HG02759 (cell line): ENCODE results near the gene FBXL7.

Source experiments
- ATAC-seq: cut with Tn5 transposase; IDR thresholded peaks from one replicate; pipeline ENCODE4 v1.9.1; 2021; ENCODE audit warnings: mild to moderate bottlenecking, moderate library complexity; ENCODE audit not compliant: unreplicated experiment

FBXL7 gene

DNA sequence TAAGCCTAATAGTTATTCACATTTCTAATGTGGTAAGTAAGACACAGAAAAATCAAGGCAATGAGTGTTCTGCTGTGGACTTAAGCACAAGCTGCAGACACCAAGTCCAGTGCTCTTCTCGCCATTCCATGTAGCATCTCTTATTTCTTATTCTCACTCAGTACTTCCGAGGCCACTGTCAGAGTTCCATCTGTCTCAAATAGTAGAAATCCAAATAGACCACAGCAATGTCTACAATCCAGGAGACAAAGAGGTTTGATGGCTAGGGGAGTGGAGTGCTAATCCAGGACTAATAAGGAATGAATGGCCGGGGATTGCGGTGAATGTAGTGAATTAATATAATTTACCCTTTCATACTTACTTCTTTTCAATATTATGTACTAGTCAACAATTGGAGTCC, 147.3 kb downstream of the FBXL7 start:
- ATAC-seq: no peak

DNA sequence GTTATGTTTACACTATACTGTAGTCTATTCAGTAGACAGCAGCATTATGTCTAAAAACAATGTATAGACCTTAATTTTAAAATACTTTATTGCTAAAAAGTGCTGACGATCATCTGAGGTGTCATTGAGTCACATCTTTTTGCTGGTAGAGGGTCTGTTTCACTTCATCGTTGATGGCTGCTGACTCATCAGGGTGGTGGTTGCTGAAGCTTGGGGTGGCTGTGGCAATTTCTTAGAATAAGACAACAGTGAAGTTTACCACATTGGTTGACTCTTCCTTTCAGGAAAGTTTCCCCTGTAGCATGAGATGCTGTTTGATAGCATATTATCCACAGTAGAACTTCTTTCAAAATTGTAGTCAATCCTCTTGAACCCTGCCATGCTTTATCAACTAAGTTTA, 150.3 kb downstream of the FBXL7 start:
- ATAC-seq: no peak

DNA sequence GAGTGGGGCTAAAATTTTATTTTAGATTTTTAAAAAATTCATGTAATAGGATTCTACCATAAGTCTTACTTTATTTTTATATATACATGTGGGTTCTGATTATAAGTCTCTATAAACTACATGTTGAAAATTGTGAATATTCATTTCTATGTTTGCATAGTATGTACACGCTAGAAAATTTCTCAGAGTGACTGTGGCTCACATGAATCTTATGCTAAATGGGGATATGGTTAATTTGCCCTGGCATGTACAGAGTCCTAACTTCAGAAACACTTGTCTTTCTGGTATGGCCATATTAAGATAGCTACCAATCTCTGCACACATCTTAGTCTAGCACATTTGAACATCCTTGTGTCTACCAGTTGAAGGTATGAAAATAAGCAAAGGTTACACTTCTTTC, 154.8 kb downstream of the FBXL7 start:
- no peak for ATAC-seq

DNA sequence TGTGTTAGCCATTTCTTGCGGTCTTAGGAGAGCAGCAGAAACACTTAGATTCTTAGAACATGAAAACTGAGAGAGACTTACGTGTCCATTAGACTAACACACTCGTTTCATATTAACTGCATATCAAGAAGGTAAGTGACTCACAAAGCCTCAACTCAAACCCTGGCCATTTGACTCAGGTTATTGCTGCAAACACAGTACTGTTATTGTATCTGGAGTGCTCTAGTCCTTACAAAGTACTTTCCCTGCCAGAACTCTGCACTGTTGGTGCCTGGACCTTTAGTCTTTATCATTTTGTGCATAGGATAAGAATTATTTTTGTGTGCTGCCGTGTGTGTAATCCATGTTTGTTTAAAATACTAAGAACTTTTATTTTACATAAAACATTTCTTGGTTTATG, 155.7 kb downstream of the FBXL7 start:
- no peak for ATAC-seq

DNA sequence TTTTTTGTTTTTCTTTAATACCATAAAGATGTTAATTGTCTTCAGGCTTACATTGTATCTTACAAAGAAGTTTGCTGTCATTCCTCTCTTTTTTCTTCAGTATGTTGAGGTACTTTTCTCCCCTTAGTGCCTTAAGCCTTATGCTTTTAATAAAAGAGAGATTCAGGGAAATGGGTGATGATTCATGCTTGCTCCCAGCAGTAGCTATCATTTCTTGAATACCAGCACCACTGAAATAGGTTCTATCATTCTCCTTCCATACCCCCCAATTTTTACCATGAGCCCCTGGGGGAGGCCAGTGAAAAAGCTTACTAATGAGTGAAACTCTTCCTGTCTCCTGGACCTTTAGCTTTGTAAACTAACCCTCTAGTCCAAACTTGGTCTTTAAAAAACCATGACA, 165.0 kb downstream of the FBXL7 start:
- ATAC-seq: no peak

DNA sequence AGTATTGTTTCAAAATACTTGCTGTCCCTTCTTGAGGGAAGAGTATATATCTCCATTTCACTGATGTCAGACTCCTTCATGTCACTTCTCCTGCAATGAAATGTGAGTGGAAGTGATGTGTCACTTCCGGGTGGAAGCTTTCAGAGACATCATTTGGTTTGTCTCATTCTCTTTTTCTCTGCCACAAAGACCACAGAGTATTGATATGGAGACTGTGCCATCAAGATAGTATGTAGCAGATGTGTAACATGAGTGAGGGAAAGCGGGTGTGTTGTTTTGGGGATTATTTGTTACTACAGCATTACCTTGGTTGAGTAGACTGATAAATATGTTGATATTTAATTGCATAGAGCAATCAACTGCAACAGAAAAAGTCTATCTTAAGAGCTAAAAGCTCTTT, 169.8 kb downstream of the FBXL7 start:
- no peak for ATAC-seq

DNA sequence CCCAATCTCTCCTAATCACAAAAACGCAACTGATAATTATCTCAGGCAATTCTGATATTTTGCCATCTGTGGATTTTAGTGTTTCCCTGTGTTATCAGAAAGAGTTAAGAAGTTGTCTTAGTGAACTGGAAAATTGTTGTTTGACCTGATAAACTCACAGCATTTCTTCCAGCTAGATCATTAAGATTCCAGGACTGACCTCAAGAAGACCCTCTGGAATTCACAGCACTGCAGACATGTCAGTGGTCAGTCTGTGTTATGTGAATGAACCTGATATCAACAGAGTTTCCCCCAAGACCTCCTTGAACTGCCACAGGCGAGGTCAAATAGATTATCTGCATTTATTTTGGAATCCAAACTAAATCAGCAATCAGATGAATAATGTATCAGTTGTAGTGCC, 174.7 kb downstream of the FBXL7 start:
- no peak for ATAC-seq

DNA sequence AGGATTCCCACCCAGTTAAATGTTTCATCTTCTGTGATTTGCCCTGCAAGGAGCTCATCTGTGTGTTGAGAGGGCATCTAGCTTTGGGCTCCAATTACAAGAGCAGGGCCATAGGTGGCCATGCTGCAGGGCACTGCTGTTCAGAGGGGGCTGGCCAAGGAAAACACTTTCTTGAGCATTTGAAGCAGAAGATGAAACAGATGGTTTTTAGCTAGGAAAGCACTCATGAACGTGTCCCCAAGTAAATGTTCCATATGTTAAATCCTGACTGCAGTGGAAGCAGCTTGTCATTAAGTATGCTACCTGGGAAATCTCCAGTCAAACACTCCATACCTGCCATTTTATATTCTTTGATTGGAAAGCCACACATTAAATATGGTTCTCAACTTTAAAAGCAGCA, 176.6 kb downstream of the FBXL7 start:
- ATAC-seq: no peak

DNA sequence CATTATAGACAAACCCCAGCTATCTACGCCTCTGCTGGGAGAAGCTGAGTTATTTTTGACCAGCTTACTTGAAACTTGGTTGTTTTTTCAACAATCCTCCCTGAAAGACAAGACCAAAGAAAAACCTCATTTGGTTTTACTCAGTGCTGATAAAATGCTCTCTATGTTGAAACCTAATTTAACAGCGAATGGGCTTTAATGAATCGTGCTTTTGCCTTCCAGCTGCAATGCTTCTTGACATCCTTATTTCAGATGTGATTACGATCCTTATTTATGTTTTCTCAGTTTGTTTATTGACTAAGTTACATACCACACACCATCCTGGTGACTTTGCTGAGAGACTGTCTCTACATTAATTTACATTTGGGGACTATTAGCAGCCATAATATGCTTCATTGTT, 179.2 kb downstream of the FBXL7 start:
- no peak for ATAC-seq

DNA sequence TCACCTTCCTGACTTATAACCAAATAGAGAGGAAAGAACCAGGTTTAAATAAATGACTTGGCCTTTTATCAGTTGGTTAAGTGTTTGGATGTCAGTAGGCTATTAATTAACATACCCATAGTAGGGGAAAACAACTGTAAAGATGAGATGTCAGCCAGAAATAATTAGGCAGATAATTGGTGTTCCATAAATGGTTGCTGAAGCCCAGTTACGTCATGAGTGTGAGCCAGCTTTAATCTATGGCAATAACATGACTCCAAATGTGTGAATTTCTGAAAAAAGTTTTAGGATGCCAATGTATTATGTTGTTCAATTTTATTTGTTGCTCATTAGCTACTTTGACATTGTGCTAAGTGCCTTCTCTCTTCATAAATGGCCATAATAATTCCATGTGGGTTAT, 180.5 kb downstream of the FBXL7 start:
- no peak for ATAC-seq

DNA sequence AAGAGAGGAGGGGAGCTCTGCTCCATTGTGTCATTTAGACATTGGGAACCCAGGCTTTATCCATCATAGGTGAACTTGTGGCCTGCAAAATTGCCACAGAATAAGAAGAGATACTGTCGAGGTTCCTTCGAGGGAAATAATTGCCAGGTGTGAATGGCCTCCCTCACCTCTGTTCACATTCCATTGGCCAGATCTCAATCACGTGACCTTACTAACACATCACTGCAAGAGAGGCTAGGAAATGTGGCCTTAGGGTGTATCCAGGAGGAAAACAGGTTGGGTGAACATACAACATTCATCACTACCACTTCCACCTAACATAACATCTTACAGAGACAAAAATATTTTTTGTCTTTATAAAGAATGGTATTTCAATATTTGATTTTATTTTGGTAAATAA, 182.1 kb downstream of the FBXL7 start:
- no peak for ATAC-seq

DNA sequence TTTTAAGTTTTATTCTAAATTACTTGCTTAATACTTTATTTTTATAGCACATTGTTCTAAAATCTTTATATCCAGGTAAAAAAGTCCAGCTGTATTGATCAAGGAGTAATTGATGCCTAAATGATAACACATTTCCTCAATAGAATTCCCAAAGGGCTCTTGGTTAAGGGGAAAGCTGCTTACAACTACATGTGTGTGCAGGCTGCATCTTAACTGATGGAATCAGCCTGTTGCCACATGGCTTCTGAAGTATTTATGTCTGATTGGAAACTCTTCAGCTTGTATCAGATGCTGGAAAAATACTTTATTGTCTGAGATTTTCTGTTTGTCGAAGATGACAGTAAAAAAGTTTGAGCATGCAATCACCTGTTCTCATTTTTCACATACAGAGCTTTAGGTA, 182.6 kb downstream of the FBXL7 start:
- ATAC-seq: no peak

DNA sequence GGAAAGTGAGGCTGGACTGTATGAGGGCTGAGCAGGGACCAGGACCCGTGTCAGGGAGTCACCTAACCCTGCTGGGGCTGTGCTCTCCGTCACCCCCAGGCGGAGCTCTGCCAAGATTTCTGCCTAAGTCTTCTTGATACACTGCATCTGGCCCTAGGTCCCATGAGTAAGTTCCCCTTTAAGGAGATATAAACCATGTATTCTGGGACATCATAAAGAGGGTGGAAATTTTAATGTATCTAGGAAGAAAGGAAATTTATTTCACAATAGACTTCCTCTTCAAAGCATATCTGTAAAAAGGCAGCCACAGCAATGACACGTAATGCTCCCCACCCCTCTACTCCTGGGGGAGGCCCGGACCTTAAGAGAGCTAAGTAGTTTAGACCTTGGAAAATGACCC, 183.4 kb downstream of the FBXL7 start:
- ATAC-seq: no peak

DNA sequence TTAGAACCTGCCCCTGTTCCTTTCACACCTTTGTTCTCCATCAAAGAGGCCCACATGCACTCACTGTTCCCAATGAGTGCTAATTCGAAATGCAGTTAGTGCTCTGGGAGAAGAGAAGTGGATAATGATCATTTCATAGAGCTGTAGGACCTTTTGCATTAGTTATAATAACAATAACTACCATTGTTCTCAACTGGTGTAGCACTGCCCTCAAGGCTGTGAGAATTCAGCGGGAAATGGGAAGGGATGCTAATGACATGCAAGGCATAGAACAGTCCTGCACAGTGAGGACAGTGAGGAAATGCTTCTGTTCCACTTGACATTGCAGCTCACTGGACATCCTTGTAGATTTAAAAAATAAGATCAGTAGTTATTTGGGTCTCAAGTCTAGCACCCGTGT, 187.4 kb downstream of the FBXL7 start:
- ATAC-seq: no peak

DNA sequence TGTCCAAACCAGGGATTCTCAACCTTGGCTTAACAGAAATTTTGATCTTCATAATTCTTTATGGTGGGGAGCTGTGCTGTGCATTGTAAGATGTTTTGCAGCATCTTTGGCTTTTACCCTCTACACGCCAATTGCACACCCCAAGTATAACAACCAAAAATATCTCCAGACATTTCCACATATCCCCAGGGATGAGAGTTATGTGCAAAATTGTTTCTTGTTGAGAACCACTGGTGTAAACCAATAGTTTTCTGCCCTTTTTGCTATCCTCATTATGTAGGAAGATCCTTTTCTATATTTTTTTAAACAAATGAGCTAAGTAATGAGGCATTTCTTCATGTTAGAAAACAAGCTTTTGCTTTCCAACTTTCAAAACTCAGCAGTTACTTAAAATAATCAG, 189.9 kb downstream of the FBXL7 start:
- no peak for ATAC-seq

DNA sequence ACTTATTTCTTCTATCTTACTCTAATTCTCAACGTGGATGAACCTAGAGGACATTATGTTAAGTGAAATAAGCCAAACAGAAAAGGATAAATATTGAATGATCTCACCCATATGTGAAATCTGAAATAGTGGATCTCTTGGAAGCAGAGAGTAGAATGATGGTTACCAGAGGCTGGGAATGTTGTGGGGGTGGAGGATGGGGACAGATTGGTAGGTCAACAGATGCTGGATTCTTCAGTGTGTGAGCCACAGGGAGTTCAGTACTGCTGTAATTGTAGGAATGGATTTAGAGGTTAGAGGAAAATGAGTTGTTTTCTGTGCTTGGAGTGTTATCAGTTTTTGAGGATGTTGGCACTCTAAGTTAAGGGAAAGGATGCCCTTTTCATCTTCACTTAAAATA, 190.6 kb downstream of the FBXL7 start:
- ATAC-seq: no peak

DNA sequence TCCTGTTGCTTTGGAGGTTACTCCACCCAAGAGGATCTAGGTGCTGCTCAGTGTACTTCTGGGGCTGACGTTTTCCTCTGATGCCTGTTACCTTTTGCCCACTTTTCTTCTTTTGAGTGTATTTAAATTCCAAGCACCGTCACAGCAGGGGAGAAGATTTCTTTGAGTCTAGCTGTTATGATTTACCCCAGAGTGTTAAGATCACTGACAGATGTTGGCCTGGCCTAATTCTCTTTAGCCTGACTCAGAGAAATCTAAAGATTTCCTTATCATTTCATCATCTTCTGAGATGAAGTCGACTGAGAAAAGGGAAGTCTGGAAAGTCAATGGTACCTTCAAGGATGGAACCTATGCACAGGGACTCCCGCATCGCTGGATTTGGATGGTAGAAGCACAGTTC, 191.5 kb downstream of the FBXL7 start:
- no peak for ATAC-seq

DNA sequence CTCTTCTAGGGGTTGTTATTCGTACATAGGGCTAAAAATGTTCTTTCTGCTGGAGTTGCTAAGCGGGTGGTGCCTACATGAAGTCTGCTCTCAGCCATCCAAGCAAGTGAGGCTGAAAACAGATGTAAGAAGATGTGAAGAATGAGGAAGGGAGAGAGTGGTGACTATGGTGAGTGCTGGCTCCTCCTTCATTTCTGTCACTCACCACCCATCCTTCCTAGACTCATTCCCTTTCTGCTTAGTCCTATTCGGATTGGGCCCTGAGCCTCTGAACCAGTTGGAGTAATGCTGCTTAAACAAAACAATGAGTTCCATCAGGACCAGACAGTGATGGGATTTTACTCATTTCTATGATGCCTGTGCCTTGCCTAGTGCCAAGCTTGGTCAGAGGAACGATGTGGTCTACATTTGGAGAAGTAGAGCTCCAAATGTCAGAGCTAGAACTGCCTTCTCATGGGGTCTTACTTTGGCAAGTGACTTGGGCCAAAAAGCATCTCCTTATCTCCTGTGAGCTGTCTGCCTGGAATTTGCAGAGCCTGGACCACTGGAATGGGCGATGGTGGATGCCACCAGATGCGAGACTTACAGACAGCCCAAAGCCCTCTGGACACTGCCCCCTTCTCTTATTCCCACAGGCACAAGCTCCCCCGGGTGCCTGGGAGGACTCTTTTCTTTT, 192.9 kb downstream of the FBXL7 start:
- no peak for ATAC-seq

DNA sequence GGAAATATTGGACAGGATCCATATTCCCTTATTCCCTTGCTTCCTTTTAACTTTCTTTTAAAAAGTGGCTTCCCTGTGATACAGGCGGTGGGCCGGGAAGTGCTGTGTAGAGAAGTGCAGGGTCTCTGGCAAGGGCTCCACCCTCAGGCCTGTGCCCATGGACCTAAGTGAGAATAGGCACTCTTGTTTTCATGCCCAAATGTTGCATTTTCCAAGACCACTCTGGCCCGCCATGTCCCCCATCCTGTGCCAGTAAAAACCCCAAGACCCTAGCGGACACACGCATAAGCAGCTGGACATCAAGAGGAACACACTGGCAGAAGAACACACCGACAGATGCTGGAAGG, 193.4 kb downstream of the FBXL7 start:
- no peak for ATAC-seq

DNA sequence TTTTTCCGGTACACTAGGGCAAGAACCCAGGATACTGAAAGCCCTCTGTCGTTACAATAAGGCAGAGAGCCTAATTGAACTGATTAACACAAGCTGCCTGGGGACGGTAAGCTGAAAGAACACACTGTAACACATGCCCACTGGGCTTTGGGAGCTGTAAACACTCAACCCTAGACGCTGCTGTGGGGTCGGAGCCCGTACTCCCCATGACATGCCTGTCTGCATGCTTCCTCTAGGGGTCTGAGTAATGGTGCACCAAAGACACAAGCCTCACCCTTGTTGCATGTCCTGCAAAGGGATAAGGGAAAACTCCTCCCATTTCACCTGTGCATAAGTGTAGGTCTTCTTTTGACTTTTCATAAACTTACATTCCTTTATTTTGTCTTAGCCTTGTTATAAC, 194.0 kb downstream of the FBXL7 start:
- no peak for ATAC-seq

DNA sequence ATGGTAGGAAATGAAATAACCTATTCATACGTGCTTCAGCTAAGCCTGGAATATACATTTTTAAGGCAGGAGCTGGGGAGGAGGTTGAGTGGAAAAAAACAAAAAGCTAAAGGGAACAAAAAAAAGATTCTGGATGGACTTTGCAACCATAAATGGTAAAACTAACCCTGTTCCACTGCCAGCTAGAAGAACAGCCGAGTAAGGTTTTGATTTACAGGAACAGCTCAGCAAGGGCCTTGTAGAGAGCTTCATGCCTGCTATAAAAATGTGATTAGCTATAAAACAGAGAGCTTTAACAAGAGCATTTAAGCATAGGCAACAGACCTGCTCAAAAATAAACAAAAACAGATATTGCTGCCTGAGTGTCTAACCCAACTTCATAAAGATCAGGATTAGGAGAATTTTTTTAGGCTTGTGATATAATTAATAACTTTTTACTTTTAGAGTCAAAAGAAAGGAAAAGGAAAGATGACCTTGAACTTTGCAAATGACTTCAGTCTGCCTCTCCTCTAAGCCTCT, 194.8 kb downstream of the FBXL7 start:
- ATAC-seq: no peak

DNA sequence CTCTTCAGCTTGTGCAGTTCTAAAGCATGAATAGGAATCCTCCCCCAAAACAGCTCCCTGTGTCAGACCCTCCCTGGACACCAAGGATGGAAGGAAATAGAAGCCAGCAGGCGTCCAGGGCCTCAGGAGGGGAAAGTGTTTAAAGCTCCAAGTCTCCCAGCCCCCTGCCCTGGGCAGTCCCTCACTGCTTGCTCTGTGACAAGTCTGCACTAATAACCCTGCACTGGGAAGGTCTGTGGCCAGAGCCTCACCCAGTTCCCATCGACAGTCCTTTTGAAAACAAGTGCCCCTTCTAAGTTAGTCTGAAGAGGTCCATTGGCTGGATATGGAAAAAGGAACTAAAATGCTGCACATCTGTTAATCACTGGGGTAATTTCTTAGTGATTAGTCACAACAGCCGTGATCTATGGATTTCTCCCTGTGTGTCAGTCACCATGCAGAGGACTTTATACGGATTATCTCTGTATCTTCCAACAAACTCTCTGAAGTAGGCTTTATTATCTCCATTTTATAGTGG, 195.3 kb downstream of the FBXL7 start:
- ATAC-seq: no peak

DNA sequence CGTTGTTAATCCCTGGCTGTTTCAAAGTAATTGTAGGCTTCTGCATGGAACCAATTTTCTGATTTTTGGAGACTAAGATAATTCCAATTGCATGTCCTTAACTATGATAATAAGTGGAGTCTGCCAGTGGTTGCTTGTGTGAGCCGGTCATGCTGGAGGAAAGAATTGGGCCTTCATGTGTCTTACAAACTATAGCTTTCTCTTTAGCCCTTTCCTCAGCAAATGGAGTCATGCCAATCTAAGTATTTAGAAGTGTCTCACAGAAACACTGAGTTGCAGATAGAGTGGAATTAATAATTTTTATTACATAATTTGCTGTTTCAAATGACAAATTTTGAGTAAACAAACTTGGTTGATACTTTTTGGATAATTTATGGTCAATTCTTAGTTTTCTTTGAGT, 200.4 kb downstream of the FBXL7 start:
- ATAC-seq: no peak
